Adipocyte (in vitro differentiated cells): ENCODE data around the gene SESTD1.

Experiments
- DNase-seq: peaks from one replicate; pipeline ENCODE4 v3.0.0-alpha.2; 2015; ENCODE audit warnings: low read depth
- H3K27me3 ChIP-seq: replicated peaks from 2 replicates; pipeline ENCODE4 v1.7.0; 2013; ENCODE audit warnings: mild to moderate bottlenecking, low read length, moderate library complexity; ENCODE audit not compliant: control insufficient read depth, insufficient read depth
- H3K36me3 ChIP-seq: 2 replicates; pipeline ENCODE4 v1.7.0; 2013; ENCODE audit warnings: low read length, mild to moderate bottlenecking, moderate library complexity; ENCODE audit not compliant: control insufficient read depth, insufficient read depth, severe bottlenecking
- H3K4me1 ChIP-seq: 2 replicates; pipeline ENCODE4 v1.7.0; 2013; ENCODE audit warnings: mild to moderate bottlenecking, low read length, moderate library complexity; ENCODE audit not compliant: control insufficient read depth, insufficient read depth
- H3K4me3 ChIP-seq: 2 replicates; pipeline ENCODE4 v1.7.0; 2013; ENCODE audit warnings: mild to moderate bottlenecking, low read length, moderate library complexity
- H3K9ac ChIP-seq: 2 replicates; pipeline ENCODE4 v1.7.0; 2013; ENCODE audit warnings: mild to moderate bottlenecking, low read length, moderate library complexity
- H3K9me3 ChIP-seq: 2 replicates; pipeline ENCODE4 v1.7.0; 2013; ENCODE audit warnings: mild to moderate bottlenecking, low read length, moderate library complexity; ENCODE audit not compliant: control insufficient read depth

Gene SESTD1

GRCh38 chr2:179179719-179180118, 84.9 kb downstream of the SESTD1 start:
- Histone ChIP-seq H3K9me3 (no peaks in the 10 kb centered on the region), H3K4me3 (no peak overlapping the region), H3K36me3 (peaks cover 64% of the 10 kb centered on the region), H3K9ac (no peak overlapping the region), H3K4me1 (no peaks in the 10 kb centered on the region), H3K27me3 (no peaks in the 10 kb centered on the region)
- no peak for DNase-seq

- Histone ChIP-seq H3K9me3 (no peaks in the 10 kb centered on the region), H3K27me3 (no peaks in the 10 kb centered on the region), H3K36me3 (peaks cover 85% of the 10 kb centered on the region), H3K4me1 (no peaks in the 10 kb centered on the region), H3K9ac (no peak overlapping the region), H3K4me3 (no peak overlapping the region)
- no peak for DNase-seq
Observed at GRCh38 chr2:179177694-179178093, 86.9 kb downstream of the SESTD1 start.

- no peak overlapping the region for H3K4me3 ChIP-seq
Observed at GRCh38 chr2:179174240-179174639, 90.4 kb downstream of the SESTD1 start.

GRCh38 chr2:179172894-179173293, 91.7 kb downstream of the SESTD1 start:
- Histone ChIP-seq H3K9ac (no peak overlapping the region), H3K9me3 (no peaks in the 10 kb centered on the region), H3K4me1 (no peaks in the 10 kb centered on the region), H3K4me3 (no peak overlapping the region), H3K36me3 (peaks cover 82% of the 10 kb centered on the region), H3K27me3 (no peaks in the 10 kb centered on the region)
- no peak for DNase-seq

More at GRCh38 chr2:179174240-179174639, 90.4 kb downstream of the SESTD1 start:
- peaks cover 83% of the 10 kb centered on the region for H3K36me3 ChIP-seq
- no peaks in the 10 kb centered on the region for H3K4me1 ChIP-seq
- no peaks in the 10 kb centered on the region for H3K27me3 ChIP-seq
- no peak overlapping the region for H3K9ac ChIP-seq
- no peak for DNase-seq
- no peaks in the 10 kb centered on the region for H3K9me3 ChIP-seq

- H3K9ac ChIP-seq, result no peak overlapping the region
Observed at GRCh38 chr2:179171371-179171770, 93.3 kb downstream of the SESTD1 start.

GRCh38 chr2:179170901-179171300, 93.7 kb downstream of the SESTD1 start:
- H3K36me3 ChIP-seq, result peaks cover 83% of the 10 kb centered on the region
- no peak overlapping the region for H3K4me3 ChIP-seq
- no peaks in the 10 kb centered on the region for H3K4me1 ChIP-seq
- DNase-seq, result no peak
- no peak overlapping the region for H3K9ac ChIP-seq
- no peaks in the 10 kb centered on the region for H3K9me3 ChIP-seq
- no peaks in the 10 kb centered on the region for H3K27me3 ChIP-seq

More at GRCh38 chr2:179171371-179171770, 93.3 kb downstream of the SESTD1 start:
- Histone ChIP-seq H3K4me1 (no peaks in the 10 kb centered on the region), H3K9me3 (no peaks in the 10 kb centered on the region), H3K36me3 (peaks cover 83% of the 10 kb centered on the region), H3K27me3 (no peaks in the 10 kb centered on the region), H3K4me3 (no peak overlapping the region)
- DNase-seq, result no peak

GRCh38 chr2:179165356-179166000, 99.2 kb downstream of the SESTD1 start:
- H3K9ac ChIP-seq, result no peak overlapping the region
- no peaks in the 10 kb centered on the region for H3K27me3 ChIP-seq
- no peaks in the 10 kb centered on the region for H3K4me1 ChIP-seq
- H3K4me3 ChIP-seq, result no peak overlapping the region
- peaks cover 81% of the 10 kb centered on the region for H3K36me3 ChIP-seq
- no peak for DNase-seq
- H3K9me3 ChIP-seq, result no peaks in the 10 kb centered on the region

- Histone ChIP-seq H3K4me3 (no peak overlapping the region), H3K36me3 (peaks cover 85% of the 10 kb centered on the region), H3K27me3 (no peaks in the 10 kb centered on the region), H3K9ac (no peak overlapping the region), H3K9me3 (no peaks in the 10 kb centered on the region), H3K4me1 (peaks cover 5% of the 10 kb centered on the region)
- DNase-seq, result no peak
Observed at GRCh38 chr2:179141206-179141605, 123.4 kb downstream of the SESTD1 start.

GRCh38 chr2:179140571-179140970, 124.1 kb downstream of the SESTD1 start:
- H3K9ac ChIP-seq, result no peak overlapping the region
- peaks cover 85% of the 10 kb centered on the region for H3K36me3 ChIP-seq
- no peak overlapping the region for H3K4me3 ChIP-seq
- H3K9me3 ChIP-seq, result no peaks in the 10 kb centered on the region
- peaks cover 5% of the 10 kb centered on the region for H3K4me1 ChIP-seq
- no peaks in the 10 kb centered on the region for H3K27me3 ChIP-seq
- no peak for DNase-seq

- Histone ChIP-seq H3K4me3 (no peak overlapping the region), H3K9ac (no peak overlapping the region), H3K36me3 (peaks cover 81% of the 10 kb centered on the region), H3K27me3 (no peaks in the 10 kb centered on the region), H3K4me1 (peaks cover 5% of the 10 kb centered on the region), H3K9me3 (no peaks in the 10 kb centered on the region)
- DNase-seq, result no peak
Observed at GRCh38 chr2:179139506-179139905, 125.1 kb downstream of the SESTD1 start.

- Histone ChIP-seq H3K9me3 (no peaks in the 10 kb centered on the region), H3K27me3 (no peaks in the 10 kb centered on the region), H3K4me3 (no peak overlapping the region), H3K9ac (no peak overlapping the region), H3K36me3 (peaks cover 66% of the 10 kb centered on the region), H3K4me1 (peaks cover 5% of the 10 kb centered on the region)
- DNase-seq, result no peak
Observed at GRCh38 chr2:179137200-179137759, 127.4 kb downstream of the SESTD1 start.

- Histone ChIP-seq H3K9me3 (no peaks in the 10 kb centered on the region), H3K4me1 (peaks cover 5% of the 10 kb centered on the region)
- DNase-seq, result no peak
Observed at GRCh38 chr2:179133016-179133415, 131.6 kb downstream of the SESTD1 start.

More at GRCh38 chr2:179133016-179133415, 131.6 kb downstream of the SESTD1 start:
- Histone ChIP-seq H3K9ac (no peak overlapping the region), H3K36me3 (peaks cover 46% of the 10 kb centered on the region), H3K27me3 (no peaks in the 10 kb centered on the region), H3K4me3 (no peak overlapping the region)
